SU-DHL-6 (cell line): ENCODE measurements around the gene DHRS11.

ENCODE experiments used
- CTCF ChIP-seq: fragments of 200-600 bp; sonication (generic); IDR thresholded peaks from one replicate; pipeline ENCODE4 v1.5.1; 2017; ENCODE audit warnings: antibody characterized with exemption, mild to moderate bottlenecking, low read length, moderate library complexity; ENCODE audit not compliant: insufficient read depth, poor library complexity, severe bottlenecking
- EZH2phosphoT487 ChIP-seq: fragments of 200-600 bp; sonication (generic), shearing (Covaris generic); conservative IDR thresholded peaks from 2 replicates; pipeline ENCODE4 v1.6.1; 2018; ENCODE audit warnings: mild to moderate bottlenecking, antibody characterized with exemption, low read length, moderate library complexity, mixed read lengths

GRCh38 chr17:36592316-36592715, 637 bp downstream of the DHRS11 start:
- TF ChIP-seq CTCF = no peak
- TF ChIP-seq EZH2phosphoT487 = no peak
